Measurements from ENCODE around the gene ZDHHC14.

ZDHHC14 gene

GRCh38 chr6:157479464-157480303 is 98.7 kb downstream of the ZDHHC14 start:
- no peak overlapping the region for H3K4me3 ChIP-seq (ENCODE audit: low read depth, low read length)
- DNase-seq (ENCODE audit: low read depth, low spot score), result no peak
- no peak for TF ChIP-seq CTCF (IDR thresholded peaks at IDR 0.05; ENCODE audit: low read depth, low read length)
- in situ Hi-C loops (cut with HindIII; ENCODE audit: low sequenced_read_pairs), result no loop called here

DNA sequence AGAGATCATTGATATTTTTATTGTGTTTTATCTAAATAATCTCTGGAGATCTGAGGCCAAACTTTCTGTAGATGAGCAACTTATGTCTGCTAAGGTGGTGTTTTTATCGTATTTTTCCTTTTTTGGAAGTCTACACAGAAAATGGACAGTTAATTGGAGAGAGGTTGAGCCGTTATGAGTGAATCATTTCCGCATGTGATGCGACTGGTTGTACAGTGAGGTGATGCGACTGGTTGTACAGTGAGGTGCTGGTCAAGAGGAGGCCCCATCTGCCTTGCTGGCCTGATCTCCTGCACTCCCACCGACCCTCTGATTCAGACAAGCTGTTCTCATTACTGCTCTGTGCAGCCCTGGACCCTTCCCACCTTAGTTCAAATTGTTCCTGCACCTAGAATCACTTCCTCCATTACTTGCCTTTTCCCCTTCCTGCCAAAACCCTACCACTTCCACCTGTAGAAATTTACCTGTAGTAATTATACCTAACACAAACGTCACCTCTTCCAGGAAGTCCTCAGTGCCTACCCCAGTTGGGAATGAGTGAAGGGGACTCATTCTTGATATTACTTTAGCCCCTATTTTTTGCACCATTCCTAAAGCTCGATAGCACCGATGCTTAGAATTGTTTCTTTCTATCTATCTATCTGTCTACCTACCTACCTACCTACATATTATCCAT is 100.3 kb downstream of the ZDHHC14 start:
- TF ChIP-seq CTCF (IDR thresholded peaks at IDR 0.05; ENCODE audit: low read depth, low read length), result no peak
- in situ Hi-C loops (cut with HindIII; ENCODE audit: low sequenced_read_pairs), result no loop called here

DNA sequence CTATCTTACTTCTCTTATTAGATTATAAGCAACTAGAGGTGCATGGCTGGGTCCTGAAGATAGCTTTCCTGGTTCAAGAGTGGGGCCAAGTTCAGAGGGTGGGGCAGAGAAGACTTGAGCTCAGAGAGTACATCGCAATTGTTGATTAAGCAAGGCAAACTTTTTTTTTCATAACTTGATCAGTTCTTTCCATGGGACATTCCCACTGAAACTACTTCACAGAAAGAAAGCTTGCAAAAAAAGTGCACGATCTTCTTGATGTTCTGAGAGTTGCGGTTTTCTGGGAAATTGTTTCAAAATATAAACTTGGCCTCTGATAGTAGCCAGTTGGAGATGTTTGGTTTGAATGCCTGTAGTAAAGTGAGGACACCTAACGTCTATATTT is 100.9 kb downstream of the ZDHHC14 start:
- in situ Hi-C loops (cut with HindIII; ENCODE audit: low sequenced_read_pairs), result no loop called here
- no peak for TF ChIP-seq CTCF (IDR thresholded peaks at IDR 0.05; ENCODE audit: low read depth, low read length)
- DNase-seq (ENCODE audit: low read depth, low spot score), result no peak
- no peak overlapping the region for H3K4me3 ChIP-seq (ENCODE audit: low read depth, low read length)

More for the DNA sequence above, 100.3 kb downstream of the ZDHHC14 start:
- H3K4me3 ChIP-seq (ENCODE audit: low read depth, low read length), result no peak overlapping the region
- DNase-seq (ENCODE audit: low read depth, low spot score), result no peak

DNA sequence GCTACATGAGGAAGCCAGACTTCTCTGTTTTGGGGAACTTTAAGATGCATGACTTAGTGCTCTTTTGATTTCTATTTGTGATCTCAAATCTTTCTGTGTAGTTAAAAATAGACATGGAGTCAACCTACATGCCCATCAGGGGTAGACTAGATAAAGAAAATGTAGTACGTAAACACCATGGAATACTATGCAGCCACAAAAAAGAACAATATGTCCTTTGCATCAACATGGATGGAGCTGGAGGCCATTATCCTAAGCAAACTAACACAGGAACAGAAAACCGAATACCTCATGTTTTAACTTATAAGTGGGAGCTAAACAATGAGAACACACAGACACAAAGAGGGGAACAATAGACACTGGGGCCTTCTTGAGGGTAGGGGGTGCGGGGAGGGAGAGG is 102.8 kb downstream of the ZDHHC14 start:
- TF ChIP-seq CTCF (IDR thresholded peaks at IDR 0.05; ENCODE audit: low read depth, low read length), result no peak

DNA sequence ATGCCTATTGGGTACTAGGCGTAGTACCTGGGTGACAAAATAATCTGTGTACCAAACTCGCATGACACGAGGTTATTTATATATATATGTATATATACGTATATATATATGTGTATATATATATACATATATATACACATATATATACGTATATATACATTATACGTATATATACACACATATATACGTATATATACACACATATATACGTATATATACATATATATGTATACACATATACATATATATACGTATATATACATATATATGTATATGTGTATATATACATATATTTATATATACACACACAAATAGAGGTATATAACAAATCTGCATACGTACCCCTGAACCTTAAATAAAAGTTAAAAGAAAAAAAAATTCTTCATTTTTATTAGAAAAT is 103.2 kb downstream of the ZDHHC14 start:
- in situ Hi-C loops (cut with HindIII; ENCODE audit: low sequenced_read_pairs), result no loop called here
- TF ChIP-seq CTCF (IDR thresholded peaks at IDR 0.05; ENCODE audit: low read depth, low read length), result no peak
- H3K4me3 ChIP-seq (ENCODE audit: low read depth, low read length), result no peak overlapping the region
- no peak for DNase-seq (ENCODE audit: low read depth, low spot score)

More for the DNA sequence above, 102.8 kb downstream of the ZDHHC14 start:
- DNase-seq (ENCODE audit: low read depth, low spot score), result no peak
- in situ Hi-C loops (cut with HindIII; ENCODE audit: low sequenced_read_pairs), result no loop called here
- H3K4me3 ChIP-seq (ENCODE audit: low read depth, low read length), result no peak overlapping the region

GRCh38 chr6:157486572-157486971 is 105.6 kb downstream of the ZDHHC14 start:
- TF ChIP-seq CTCF (IDR thresholded peaks at IDR 0.05; ENCODE audit: low read depth, low read length), result no peak
- H3K4me3 ChIP-seq (ENCODE audit: low read depth, low read length), result no peak overlapping the region
- no peak for DNase-seq (ENCODE audit: low read depth, low spot score)
- in situ Hi-C loops (cut with HindIII; ENCODE audit: low sequenced_read_pairs), result no loop called here

Data from astrocyte of the spinal cord (primary cell).